Peyer's patch (tissue), 4 donors: ENCODE data around the gene ZBTB38.

Source experiments
- CTCF ChIP-seq, 6 experiments: fragments of 450-650 bp in 4 of 6; fragments of 200-600 bp in 2 of 6; sonication (generic) in 1 of 6; IDR thresholded peaks; one replicate each; pipeline ENCODE4 v1.5.1; 2017 to 2019; ENCODE audit warnings: antibody characterized with exemption in 6 of 6, mild to moderate bottlenecking in 3 of 6, moderate library complexity in 1 of 6
- POLR2A ChIP-seq, 2 donors: fragments of 450-650 bp; IDR thresholded peaks; one replicate each; pipeline ENCODE4 v1.5.1; 2017; ENCODE audit warnings: antibody characterized with exemption in 2 of 2, mild to moderate bottlenecking in 2 of 2, moderate library complexity in 2 of 2

GRCh38 chr3:141401095-141401494 lies 32.8 kb downstream of the ZBTB38 start:
- TF ChIP-seq CTCF (IDR thresholded peaks at IDR 0.05): no peak
- TF ChIP-seq POLR2A (IDR thresholded peaks at IDR 0.05): no peak
